HEK293 (cell line): Measurements from ENCODE around the gene SULT1A3.
A peak's percentile ranks its signal among the peaks of the same experiment; 100 is the strongest.

Experiments used
- GLIS1 ChIP-seq: fragments of 450-650 bp; formaldehyde crosslinking; IDR thresholded peaks from 2 replicates; pipeline ENCODE4 v1.5.1; 2016; ENCODE audit warnings: missing biosample characterization, missing genetic modification characterization
- IKZF3 ChIP-seq: fragments of 450-650 bp; IDR thresholded peaks from 2 replicates; pipeline ENCODE4 v1.5.0; 2018; ENCODE audit warnings: missing biosample characterization, mild to moderate bottlenecking, missing genetic modification characterization, moderate library complexity
- PATZ1 ChIP-seq: fragments of 450-650 bp; formaldehyde crosslinking; IDR thresholded peaks from 2 replicates; pipeline ENCODE4 v1.5.1; 2016; ENCODE audit warnings: missing biosample characterization, missing genetic modification characterization
- PBX3 ChIP-seq: sonication (generic); formaldehyde crosslinking; IDR thresholded peaks from 2 replicates; pipeline ENCODE4 v1.8.1; 2022; ENCODE audit warnings: mild to moderate bottlenecking, moderate library complexity, missing genetic modification reagents
- SCRT1 ChIP-seq: fragments of 450-650 bp; formaldehyde crosslinking; IDR thresholded peaks from 2 replicates; pipeline ENCODE4 v1.5.1; 2016; ENCODE audit warnings: missing biosample characterization, missing genetic modification characterization, borderline replicate concordance
- ZNF19 ChIP-seq: fragments of 450-650 bp; formaldehyde crosslinking; IDR thresholded peaks from 2 replicates; pipeline ENCODE4; 2016; ENCODE audit warnings: missing biosample characterization, missing genetic modification characterization, low read depth
- ZNF2 ChIP-seq: fragments of 450-650 bp; formaldehyde crosslinking; IDR thresholded peaks from 2 replicates; pipeline ENCODE4 v1.5.1; 2016; ENCODE audit warnings: missing biosample characterization, missing genetic modification characterization
- ZNF391 ChIP-seq: fragments of 450-650 bp; formaldehyde crosslinking; IDR thresholded peaks from 2 replicates; pipeline ENCODE4 v1.5.1; 2016; ENCODE audit warnings: low read depth, missing biosample characterization, missing genetic modification characterization, borderline replicate concordance
- ZNF426 ChIP-seq: fragments of 450-650 bp; formaldehyde crosslinking; IDR thresholded peaks from 2 replicates; pipeline ENCODE4 v1.5.1; 2017; ENCODE audit warnings: missing biosample characterization, missing genetic modification characterization, mild to moderate bottlenecking, inconsistent platforms, moderate library complexity
- ZNF585B ChIP-seq: fragments of 450-650 bp; formaldehyde crosslinking; IDR thresholded peaks from 2 replicates; pipeline ENCODE4 v1.5.1; 2016; ENCODE audit warnings: missing biosample characterization, missing genetic modification characterization
- ZNF645 ChIP-seq: fragments of 450-650 bp; formaldehyde crosslinking; IDR thresholded peaks from 2 replicates; pipeline ENCODE4; 2016; ENCODE audit warnings: missing biosample characterization, missing genetic modification characterization
- ZNF660 ChIP-seq: fragments of 450-650 bp; IDR thresholded peaks from 2 replicates; pipeline ENCODE4 v1.5.1; 2018; ENCODE audit warnings: missing biosample characterization, mild to moderate bottlenecking, missing genetic modification characterization
- ZNF692 ChIP-seq: fragments of 450-650 bp; formaldehyde crosslinking; IDR thresholded peaks from 2 replicates; pipeline ENCODE4 v1.5.1; 2016; ENCODE audit warnings: missing biosample characterization, missing genetic modification characterization
- ZNF785 ChIP-seq: fragments of 450-650 bp; formaldehyde crosslinking; IDR thresholded peaks from 2 replicates; pipeline ENCODE4 v1.5.1; 2016; ENCODE audit warnings: missing biosample characterization, missing genetic modification characterization
- ZXDB ChIP-seq: fragments of 450-650 bp; formaldehyde crosslinking; IDR thresholded peaks from 2 replicates; pipeline ENCODE4 v1.5.1; 2016; ENCODE audit warnings: missing biosample characterization, missing genetic modification characterization
- TF ChIP-seq, protein P1 (sequence below): fragments of 450-650 bp; formaldehyde crosslinking; IDR thresholded peaks from 2 replicates; pipeline ENCODE4 v1.5.0; 2017; ENCODE audit warnings: missing biosample characterization, missing genetic modification characterization, borderline replicate concordance
- TF ChIP-seq, protein P2 (sequence below): fragments of 450-650 bp; formaldehyde crosslinking; IDR thresholded peaks from 2 replicates; pipeline ENCODE4 v1.5.1; 2016; ENCODE audit warnings: missing biosample characterization, missing genetic modification characterization, borderline replicate concordance
- TF ChIP-seq, protein P3 (sequence below): fragments of 450-650 bp; formaldehyde crosslinking; IDR thresholded peaks from 2 replicates; pipeline ENCODE4 v1.5.1; 2016; ENCODE audit warnings: missing biosample characterization, missing genetic modification characterization
- TF ChIP-seq, protein P4 (sequence below): fragments of 450-650 bp; formaldehyde crosslinking; IDR thresholded peaks from 2 replicates; pipeline ENCODE4 v1.5.1; 2016; ENCODE audit warnings: missing biosample characterization, missing genetic modification characterization
- TF ChIP-seq, protein P5 (sequence below): fragments of 450-650 bp; formaldehyde crosslinking; IDR thresholded peaks from 2 replicates; pipeline ENCODE4 v1.5.1; 2016; ENCODE audit warnings: missing biosample characterization, missing genetic modification characterization
- TF ChIP-seq, protein P6 (sequence below): fragments of 450-650 bp; formaldehyde crosslinking; IDR thresholded peaks from 2 replicates; pipeline ENCODE4 v1.5.1; 2017; ENCODE audit warnings: missing biosample characterization, missing genetic modification characterization

Gene SULT1A3

DNA sequence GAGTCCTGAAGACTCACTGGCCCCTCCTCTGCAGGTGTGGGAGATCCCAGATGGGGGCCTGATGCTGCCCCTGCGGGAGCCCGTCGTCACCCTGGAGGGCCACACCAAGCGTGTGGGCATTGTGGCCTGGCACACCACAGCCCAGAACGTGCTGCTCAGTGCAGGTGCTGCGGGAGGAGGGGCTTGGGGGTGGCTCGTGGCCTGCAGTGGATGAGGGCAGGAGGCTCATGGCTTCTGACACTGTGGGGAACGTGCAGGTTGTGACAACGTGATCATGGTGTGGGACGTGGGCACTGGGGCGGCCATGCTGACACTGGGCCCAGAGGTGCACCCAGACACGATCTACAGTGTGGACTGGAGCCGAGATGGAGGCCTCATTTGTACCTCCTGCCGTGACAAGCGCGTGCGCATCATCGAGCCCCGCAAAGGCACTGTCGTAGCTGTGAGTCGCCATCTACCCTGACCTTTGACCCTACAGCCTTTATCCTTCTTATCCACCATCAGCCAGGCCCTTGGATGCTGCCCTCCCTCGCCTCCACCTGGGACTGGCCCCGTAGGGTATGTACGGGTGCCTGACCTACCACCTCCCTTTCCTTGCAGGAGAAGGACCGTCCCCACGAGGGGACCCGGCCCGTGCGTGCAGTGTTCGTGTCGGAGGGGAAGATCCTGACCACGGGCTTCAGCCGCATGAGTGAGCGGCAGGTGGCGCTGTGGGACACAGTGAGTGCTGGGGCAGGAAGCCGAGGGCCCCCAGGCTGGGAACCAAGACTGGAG lies 12.1 kb upstream of the SULT1A3 start (continued):
- TF ChIP-seq IKZF3 (tag by site-specific recombination) (peak; percentile 14; the same call in 1 of the 2 replicates), ZNF660 (tag by site-specific recombination) (0 out of 2 replicates have a peak, but pooled peaks have one; percentile 29), ZNF2 (tag by site-specific recombination) (peak; percentile 99), ZNF785 (tag by site-specific recombination) (0 out of 2 replicates have a peak, but pooled peaks have one; percentile 33), PATZ1 (tag by site-specific recombination) (peak; percentile 92), SCRT1 (tag by site-specific recombination) (no peak), ZNF692 (tag by site-specific recombination) (no peak), ZNF426 (tag by site-specific recombination) (no peak), GLIS1 (no peak), ZNF19 (tag by site-specific recombination) (no peak), ZNF585B (no peak), ZNF645 (tag by site-specific recombination) (0 out of 2 replicates have a peak, but pooled peaks have one; percentile 70), ZXDB (tag by site-specific recombination) (0 out of 2 replicates have a peak, but pooled peaks have one; percentile 41), PBX3 (CRISPR knock-in tag) (no peak), ZNF391 (tag by site-specific recombination) (peak; percentile 80; the same call in 1 of the 2 replicates)
- TF ChIP-seq, protein P1, sequence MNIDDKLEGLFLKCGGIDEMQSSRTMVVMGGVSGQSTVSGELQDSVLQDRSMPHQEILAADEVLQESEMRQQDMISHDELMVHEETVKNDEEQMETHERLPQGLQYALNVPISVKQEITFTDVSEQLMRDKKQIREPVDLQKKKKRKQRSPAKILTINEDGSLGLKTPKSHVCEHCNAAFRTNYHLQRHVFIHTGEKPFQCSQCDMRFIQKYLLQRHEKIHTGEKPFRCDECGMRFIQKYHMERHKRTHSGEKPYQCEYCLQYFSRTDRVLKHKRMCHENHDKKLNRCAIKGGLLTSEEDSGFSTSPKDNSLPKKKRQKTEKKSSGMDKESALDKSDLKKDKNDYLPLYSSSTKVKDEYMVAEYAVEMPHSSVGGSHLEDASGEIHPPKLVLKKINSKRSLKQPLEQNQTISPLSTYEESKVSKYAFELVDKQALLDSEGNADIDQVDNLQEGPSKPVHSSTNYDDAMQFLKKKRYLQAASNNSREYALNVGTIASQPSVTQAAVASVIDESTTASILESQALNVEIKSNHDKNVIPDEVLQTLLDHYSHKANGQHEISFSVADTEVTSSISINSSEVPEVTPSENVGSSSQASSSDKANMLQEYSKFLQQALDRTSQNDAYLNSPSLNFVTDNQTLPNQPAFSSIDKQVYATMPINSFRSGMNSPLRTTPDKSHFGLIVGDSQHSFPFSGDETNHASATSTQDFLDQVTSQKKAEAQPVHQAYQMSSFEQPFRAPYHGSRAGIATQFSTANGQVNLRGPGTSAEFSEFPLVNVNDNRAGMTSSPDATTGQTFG = 0 out of 2 replicates have a peak, but pooled peaks have one; percentile 22
- TF ChIP-seq, protein P2, sequence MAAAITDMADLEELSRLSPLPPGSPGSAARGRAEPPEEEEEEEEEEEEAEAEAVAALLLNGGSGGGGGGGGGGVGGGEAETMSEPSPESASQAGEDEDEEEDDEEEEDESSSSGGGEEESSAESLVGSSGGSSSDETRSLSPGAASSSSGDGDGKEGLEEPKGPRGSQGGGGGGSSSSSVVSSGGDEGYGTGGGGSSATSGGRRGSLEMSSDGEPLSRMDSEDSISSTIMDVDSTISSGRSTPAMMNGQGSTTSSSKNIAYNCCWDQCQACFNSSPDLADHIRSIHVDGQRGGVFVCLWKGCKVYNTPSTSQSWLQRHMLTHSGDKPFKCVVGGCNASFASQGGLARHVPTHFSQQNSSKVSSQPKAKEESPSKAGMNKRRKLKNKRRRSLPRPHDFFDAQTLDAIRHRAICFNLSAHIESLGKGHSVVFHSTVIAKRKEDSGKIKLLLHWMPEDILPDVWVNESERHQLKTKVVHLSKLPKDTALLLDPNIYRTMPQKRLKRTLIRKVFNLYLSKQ (tag by site-specific recombination) = no peak
- TF ChIP-seq, protein P3, sequence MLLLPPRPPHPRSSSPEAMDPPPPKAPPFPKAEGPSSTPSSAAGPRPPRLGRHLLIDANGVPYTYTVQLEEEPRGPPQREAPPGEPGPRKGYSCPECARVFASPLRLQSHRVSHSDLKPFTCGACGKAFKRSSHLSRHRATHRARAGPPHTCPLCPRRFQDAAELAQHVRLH (tag by site-specific recombination) = peak; percentile 71; the same call in 1 of the 2 replicates
- TF ChIP-seq, protein P4, sequence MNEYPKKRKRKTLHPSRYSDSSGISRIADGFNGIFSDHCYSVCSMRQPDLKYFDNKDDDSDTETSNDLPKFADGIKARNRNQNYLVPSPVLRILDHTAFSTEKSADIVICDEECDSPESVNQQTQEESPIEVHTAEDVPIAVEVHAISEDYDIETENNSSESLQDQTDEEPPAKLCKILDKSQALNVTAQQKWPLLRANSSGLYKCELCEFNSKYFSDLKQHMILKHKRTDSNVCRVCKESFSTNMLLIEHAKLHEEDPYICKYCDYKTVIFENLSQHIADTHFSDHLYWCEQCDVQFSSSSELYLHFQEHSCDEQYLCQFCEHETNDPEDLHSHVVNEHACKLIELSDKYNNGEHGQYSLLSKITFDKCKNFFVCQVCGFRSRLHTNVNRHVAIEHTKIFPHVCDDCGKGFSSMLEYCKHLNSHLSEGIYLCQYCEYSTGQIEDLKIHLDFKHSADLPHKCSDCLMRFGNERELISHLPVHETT = peak; percentile 42; the same call in 1 of the 2 replicates
- TF ChIP-seq, protein P5, sequence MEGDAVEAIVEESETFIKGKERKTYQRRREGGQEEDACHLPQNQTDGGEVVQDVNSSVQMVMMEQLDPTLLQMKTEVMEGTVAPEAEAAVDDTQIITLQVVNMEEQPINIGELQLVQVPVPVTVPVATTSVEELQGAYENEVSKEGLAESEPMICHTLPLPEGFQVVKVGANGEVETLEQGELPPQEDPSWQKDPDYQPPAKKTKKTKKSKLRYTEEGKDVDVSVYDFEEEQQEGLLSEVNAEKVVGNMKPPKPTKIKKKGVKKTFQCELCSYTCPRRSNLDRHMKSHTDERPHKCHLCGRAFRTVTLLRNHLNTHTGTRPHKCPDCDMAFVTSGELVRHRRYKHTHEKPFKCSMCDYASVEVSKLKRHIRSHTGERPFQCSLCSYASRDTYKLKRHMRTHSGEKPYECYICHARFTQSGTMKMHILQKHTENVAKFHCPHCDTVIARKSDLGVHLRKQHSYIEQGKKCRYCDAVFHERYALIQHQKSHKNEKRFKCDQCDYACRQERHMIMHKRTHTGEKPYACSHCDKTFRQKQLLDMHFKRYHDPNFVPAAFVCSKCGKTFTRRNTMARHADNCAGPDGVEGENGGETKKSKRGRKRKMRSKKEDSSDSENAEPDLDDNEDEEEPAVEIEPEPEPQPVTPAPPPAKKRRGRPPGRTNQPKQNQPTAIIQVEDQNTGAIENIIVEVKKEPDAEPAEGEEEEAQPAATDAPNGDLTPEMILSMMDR = peak; percentile 93
- TF ChIP-seq, protein P6, sequence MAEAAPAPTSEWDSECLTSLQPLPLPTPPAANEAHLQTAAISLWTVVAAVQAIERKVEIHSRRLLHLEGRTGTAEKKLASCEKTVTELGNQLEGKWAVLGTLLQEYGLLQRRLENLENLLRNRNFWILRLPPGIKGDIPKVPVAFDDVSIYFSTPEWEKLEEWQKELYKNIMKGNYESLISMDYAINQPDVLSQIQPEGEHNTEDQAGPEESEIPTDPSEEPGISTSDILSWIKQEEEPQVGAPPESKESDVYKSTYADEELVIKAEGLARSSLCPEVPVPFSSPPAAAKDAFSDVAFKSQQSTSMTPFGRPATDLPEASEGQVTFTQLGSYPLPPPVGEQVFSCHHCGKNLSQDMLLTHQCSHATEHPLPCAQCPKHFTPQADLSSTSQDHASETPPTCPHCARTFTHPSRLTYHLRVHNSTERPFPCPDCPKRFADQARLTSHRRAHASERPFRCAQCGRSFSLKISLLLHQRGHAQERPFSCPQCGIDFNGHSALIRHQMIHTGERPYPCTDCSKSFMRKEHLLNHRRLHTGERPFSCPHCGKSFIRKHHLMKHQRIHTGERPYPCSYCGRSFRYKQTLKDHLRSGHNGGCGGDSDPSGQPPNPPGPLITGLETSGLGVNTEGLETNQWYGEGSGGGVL (tag by site-specific recombination) = no peak
